ENCODE data around the gene GDPD5. TPM values are rescaled to one million over a fixed set of nuclear protein-coding genes. Genes with fewer than 3 reads are reported as not detected.

GDPD5 gene
- polyA plus RNA-seq, 2 of the 4 experiments (the other 2 are of a cell fraction): 3.9 to 5.9 TPM

DNA sequence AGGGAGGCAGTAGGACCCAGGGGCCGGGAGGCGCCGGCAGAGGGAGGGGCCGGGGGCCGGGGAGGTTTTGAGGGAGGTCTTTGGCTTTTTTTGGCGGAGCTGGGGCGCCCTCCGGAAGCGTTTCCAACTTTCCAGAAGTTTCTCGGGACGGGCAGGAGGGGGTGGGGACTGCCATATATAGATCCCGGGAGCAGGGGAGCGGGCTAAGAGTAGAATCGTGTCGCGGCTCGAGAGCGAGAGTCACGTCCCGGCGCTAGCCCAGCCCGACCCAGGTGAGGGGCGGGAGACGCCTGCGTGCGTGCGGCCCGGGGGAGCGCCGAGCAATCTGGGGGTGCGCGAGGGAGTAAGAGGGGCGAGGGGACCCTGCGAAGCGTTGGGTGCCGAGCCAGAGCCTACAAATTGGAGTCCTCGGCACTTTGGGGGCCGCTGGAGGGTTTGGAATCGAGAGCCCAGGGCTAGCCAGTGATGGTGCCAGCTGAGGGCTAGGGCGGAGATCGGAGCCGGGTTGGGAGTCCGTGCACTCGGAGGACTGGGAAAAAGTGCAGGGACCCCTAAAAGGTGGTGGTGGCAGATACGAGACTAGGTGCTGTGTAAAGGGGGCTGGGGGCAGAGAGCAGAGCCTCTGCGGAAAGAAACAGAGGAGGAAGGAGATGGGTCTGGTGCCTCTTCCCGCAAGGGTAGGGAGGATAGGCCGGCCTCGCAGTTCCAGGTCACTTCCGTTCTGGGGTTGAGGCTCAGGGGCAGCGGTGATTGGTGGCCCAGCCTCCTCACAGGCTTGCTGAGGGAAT lies 36.5 kb upstream of the GDPD5 start, which contains the start of gene SERPINH1 (continued):
- TF ChIP-seq RAD21 (conservative IDR thresholded peaks at IDR 0.05 in 1 of 2, IDR thresholded peaks at IDR 0.05 in 1 of 2): no peak

DNA sequence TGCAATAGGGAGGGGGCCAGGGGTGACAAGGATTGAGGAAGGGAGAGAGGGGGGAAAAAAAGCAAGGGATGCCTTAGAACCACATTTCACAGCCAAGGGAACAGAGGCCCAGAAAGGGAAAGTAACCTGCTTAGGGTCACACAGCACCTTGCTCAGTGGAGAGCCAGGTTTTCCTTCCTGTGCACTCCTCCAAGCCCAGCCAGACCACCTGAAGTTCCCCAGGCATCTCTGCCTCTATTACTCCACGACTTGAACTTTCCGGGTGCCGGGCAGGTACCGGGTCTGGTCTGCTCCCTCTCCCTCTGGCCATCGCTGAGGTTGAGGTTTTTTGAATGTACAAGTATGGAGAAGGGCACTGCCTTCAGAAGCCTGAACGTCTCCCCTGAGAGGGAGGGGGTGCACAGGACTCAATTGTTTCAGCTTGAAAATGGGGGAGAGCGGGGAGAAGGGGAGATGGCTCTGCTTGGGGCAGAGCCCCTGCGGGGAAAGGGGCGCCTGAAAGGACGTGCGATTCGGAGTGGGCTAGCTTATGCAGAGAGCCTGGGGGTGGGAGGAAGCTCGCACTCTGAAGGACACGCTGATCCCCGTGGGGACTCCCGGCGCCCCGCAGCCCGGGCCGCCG lies 35.8 kb upstream of the GDPD5 start:
- H3K4me2 ChIP-seq: peak overlapping the region; percentile 96
- WGBS (ENCODE audit: missing lambda C conversion rate): 33% methylated on average over 15 of the region's 21 CpGs
- ChIA-PET POLR2A (interaction anchor here (1.3 to 2.0 kb wide), 3 partner anchors 8 to 22 kb away, joined by 9 to 24 read pairs (median 11); no protein-coding TSS in a partner anchor), CTCF (interaction anchor here (0.6 to 17.9 kb wide), 7 partner anchors 9 to 347 kb away, joined by 3 to 137 read pairs (median 7); no protein-coding TSS in a partner anchor)
- FAIRE-seq: no peak
- H3K4me1 ChIP-seq: peaks cover 62% of the 10 kb centered on the region
- H3K9me3 ChIP-seq: no peaks in the 10 kb centered on the region
- peak overlapping the region; percentile 90 for H3K4me3 ChIP-seq
- no peak for TF ChIP-seq CTCF (IDR thresholded peaks at IDR 0.05)
- peak; percentile 70; the same call in 1 of the 2 replicates for TF ChIP-seq KDM1A (IDR thresholded peaks at IDR 0.05; ENCODE audit: low read depth)
- no peak for TF ChIP-seq ZC3H11A (IDR thresholded peaks at IDR 0.05)
- TF ChIP-seq ZFP36 (IDR thresholded peaks at IDR 0.05; ENCODE audit: borderline replicate concordance, partially characterized antibody): peak; percentile 32
- ATAC-seq: no peak
- DNase-seq (ENCODE audit: low read depth in 1 of 2, low spot score in 1 of 2): no peak
- H3K27ac ChIP-seq: peak overlapping the region; percentile 97

GRCh38 chr11:75560644-75561043 lies 34.9 kb upstream of the GDPD5 start:
- Histone ChIP-seq H3K4me3 (no peak overlapping the region), H3K27ac (peak overlapping the region in 1 of 2 experiments; percentile 97; a peak in 3 of 6 replicates), H3K4me2 (no peak overlapping the region), H3K9me3 (no peaks in the 10 kb centered on the region), H3K4me1 (peaks cover 54% of the 10 kb centered on the region)
- DNase-seq (ENCODE audit: low read depth in 1 of 2, low spot score in 1 of 2) (no peak), FAIRE-seq (no peak), ATAC-seq (no peak)
- ChIA-PET POLR2A (no interaction called here), CTCF (interaction anchor here (1.0 to 17.9 kb wide), 6 partner anchors 10 to 319 kb away, joined by 3 to 137 read pairs (median 6); no protein-coding TSS in a partner anchor)
- TF ChIP-seq ZNF302 (CRISPR knock-in tag; IDR thresholded peaks at IDR 0.05) (no peak), ZSCAN20 (CRISPR knock-in tag; IDR thresholded peaks at IDR 0.05) (no peak), SREBF2 (IDR thresholded peaks at IDR 0.05) (no peak), HEYL (CRISPR knock-in tag; IDR thresholded peaks at IDR 0.05) (no peak), CBX2 (IDR thresholded peaks at IDR 0.05; ENCODE audit: borderline replicate concordance, low read depth) (no peak), NPAS2 (CRISPR knock-in tag; IDR thresholded peaks at IDR 0.05; ENCODE audit: borderline replicate concordance) (no peak)
- TF ChIP-seq, protein P1, sequence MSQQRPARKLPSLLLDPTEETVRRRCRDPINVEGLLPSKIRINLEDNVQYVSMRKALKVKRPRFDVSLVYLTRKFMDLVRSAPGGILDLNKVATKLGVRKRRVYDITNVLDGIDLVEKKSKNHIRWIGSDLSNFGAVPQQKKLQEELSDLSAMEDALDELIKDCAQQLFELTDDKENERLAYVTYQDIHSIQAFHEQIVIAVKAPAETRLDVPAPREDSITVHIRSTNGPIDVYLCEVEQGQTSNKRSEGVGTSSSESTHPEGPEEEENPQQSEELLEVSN (IDR thresholded peaks at IDR 0.05; ENCODE audit: borderline replicate concordance, low read depth): no peak
- 73% methylated on average over 1 of the region's 1 CpG for WGBS (ENCODE audit: missing lambda C conversion rate)

DNA sequence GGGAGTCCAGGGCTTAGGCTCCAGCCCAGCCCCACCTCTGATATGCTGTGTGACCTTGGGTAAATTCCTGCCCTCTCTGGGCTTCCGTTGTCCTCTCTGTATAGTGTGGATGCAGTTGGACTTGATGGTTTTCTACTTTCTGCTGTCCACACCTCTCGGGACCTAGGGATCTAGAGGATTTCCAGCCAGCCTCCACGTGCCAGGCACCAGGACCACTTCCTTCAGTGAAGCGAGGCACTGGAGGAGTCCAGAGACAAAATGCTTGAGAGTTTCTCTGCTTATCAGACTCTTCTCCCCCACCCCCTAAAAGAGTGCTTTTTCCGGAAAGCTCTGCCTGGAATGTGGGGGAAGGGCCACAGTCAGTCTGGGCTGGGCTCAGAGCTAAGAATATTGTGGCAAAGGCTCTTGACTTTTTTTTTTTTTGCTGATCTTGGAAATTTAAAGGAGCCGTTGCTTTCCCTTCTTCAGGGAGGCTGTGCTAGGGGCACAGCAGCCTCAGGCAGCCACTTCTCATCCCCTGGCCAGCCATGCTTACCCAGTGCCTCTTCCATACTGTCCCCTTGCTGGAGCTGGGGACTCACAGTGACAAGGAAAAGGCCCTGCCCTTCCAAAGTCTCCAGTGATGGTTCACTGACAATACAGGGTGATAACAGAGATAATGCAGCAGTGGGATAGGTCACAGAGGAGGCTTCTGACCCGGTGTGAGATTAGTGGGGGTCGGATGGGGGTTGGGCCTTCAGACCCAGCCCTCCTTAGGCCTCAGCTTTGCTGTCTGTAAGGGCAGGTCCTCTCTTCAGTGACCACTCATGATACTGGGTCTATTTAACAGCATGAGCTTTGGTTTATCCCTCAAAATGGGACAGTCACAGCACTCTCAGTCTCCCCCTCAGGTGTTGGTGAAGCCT lies 33.5 kb upstream of the GDPD5 start:
- H3K4me3 ChIP-seq: no peak overlapping the region
- peaks cover 45% of the 10 kb centered on the region for H3K4me1 ChIP-seq
- H3K27ac ChIP-seq: peak overlapping the region; percentile 15 to 97
- H3K4me2 ChIP-seq: peak overlapping the region; percentile 50
- no peaks in the 10 kb centered on the region for H3K9me3 ChIP-seq
- WGBS (ENCODE audit: missing lambda C conversion rate): 51% methylated on average over 8 of the region's 8 CpGs
- no peak for DNase-seq (ENCODE audit: low read depth in 1 of 2, low spot score in 1 of 2)
- CTCF ChIA-PET: interaction anchor here (0.6 to 17.9 kb wide), 10 partner anchors 10 to 318 kb away, joined by 3 to 137 read pairs (median 4); no protein-coding TSS in a partner anchor
- TF ChIP-seq ATOH8 (CRISPR knock-in tag; IDR thresholded peaks at IDR 0.05; ENCODE audit: low read depth): no peak
- peak; percentile 89 for TF ChIP-seq MAFK (IDR thresholded peaks at IDR 0.05; ENCODE audit: partially characterized antibody)
- TF ChIP-seq ZSCAN20 (CRISPR knock-in tag; IDR thresholded peaks at IDR 0.05): no peak
- TF ChIP-seq HOXB13 (CRISPR knock-in tag; IDR thresholded peaks at IDR 0.05; ENCODE audit: low read depth): no peak
- peak; percentile 67 for TF ChIP-seq ZFP36 (IDR thresholded peaks at IDR 0.05; ENCODE audit: borderline replicate concordance, partially characterized antibody)
- no peak for TF ChIP-seq EP300 (IDR thresholded peaks at IDR 0.05)
- TF ChIP-seq KDM1A (IDR thresholded peaks at IDR 0.05; ENCODE audit: low read depth): peak; percentile 45; the same call in 1 of the 2 replicates
- POLR2A ChIA-PET: interaction anchor here (0.6 kb wide), 1 partner anchor 34 kb away, joined by 4 read pairs; the partner anchor contains the start of gene GDPD5
- FAIRE-seq: no peak
- ATAC-seq: no peak
